Body of pancreas (tissue), 4 donors: ENCODE measurements around the gene ZKSCAN1.

Experiments
- CTCF ChIP-seq, 7 experiments: fragments of 450-650 bp in 4 of 7; fragments of 200-600 bp in 3 of 7; sonication (generic) in 3 of 7; IDR thresholded peaks; one replicate each; pipeline ENCODE4 v1.5.1; 2016 to 2019; ENCODE audit warnings: antibody characterized with exemption in 7 of 7
- POLR2A ChIP-seq, 3 donors: fragments of 450-650 bp; IDR thresholded peaks; one replicate each; pipeline ENCODE4 v1.6.1; 2016; ENCODE audit warnings: antibody characterized with exemption in 3 of 3, mild to moderate bottlenecking in 2 of 3

DNA sequence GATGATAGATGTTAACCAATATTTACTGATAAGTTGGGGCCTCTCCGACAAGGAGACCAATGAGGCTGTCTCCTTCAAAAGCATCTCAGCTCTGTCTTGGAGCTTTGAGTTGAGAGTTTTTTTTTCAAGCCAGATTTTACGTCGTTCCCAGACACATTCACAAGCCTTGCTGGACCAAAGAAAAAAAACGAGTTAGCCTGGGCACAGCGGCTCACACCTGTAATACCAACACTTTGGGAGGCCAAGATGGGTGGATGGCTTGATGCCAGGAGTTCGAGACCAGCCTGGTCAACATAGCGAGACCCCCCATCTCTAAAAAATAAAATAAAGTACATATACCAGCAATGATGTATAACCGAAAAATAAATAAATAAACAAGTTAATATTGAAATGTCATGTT lies 20.6 kb upstream of the ZKSCAN1 start:
- TF ChIP-seq CTCF (IDR thresholded peaks at IDR 0.05) (no peak), POLR2A (IDR thresholded peaks at IDR 0.05) (no peak)
